SU-DHL-6 (cell line): Measurements from ENCODE around the gene SLC35B1.

Source experiments
- CTCF ChIP-seq: fragments of 200-600 bp; sonication (generic); IDR thresholded peaks from one replicate; pipeline ENCODE4 v1.5.1; 2017; ENCODE audit warnings: antibody characterized with exemption, mild to moderate bottlenecking, low read length, moderate library complexity; ENCODE audit not compliant: insufficient read depth, poor library complexity, severe bottlenecking
- EZH2phosphoT487 ChIP-seq: fragments of 200-600 bp; sonication (generic), shearing (Covaris generic); conservative IDR thresholded peaks from 2 replicates; pipeline ENCODE4 v1.6.1; 2018; ENCODE audit warnings: mild to moderate bottlenecking, antibody characterized with exemption, low read length, moderate library complexity, mixed read lengths

- TF ChIP-seq EZH2phosphoT487 (no peak), CTCF (no peak)
These were observed 23.1 kb upstream of the SLC35B1 start for GRCh38 chr17:49730785-49731434.
